NCI-H526 treated with DMSO at 0.1 percent for 48 hours (cell line): ENCODE measurements around the gene GNB1.
"Not testable (repeated sequence)": the region's sequence is repeated elsewhere in the genome, so short reads cannot be mapped to it uniquely, and the experiment has no call there.

ENCODE experiments used
- DNase-seq: peaks from one replicate; lab custom pipeline; 2025; lab: John Stamatoyannopoulos, UW

GNB1 gene

GRCh38 chr1:1741013-1741412, 149.9 kb downstream of the GNB1 start:
- not testable (repeated sequence) for DNase-seq

- DNase-seq: not testable (repeated sequence)
These were observed 152.0 kb downstream of the GNB1 start for GRCh38 chr1:1738799-1739337.

DNA sequence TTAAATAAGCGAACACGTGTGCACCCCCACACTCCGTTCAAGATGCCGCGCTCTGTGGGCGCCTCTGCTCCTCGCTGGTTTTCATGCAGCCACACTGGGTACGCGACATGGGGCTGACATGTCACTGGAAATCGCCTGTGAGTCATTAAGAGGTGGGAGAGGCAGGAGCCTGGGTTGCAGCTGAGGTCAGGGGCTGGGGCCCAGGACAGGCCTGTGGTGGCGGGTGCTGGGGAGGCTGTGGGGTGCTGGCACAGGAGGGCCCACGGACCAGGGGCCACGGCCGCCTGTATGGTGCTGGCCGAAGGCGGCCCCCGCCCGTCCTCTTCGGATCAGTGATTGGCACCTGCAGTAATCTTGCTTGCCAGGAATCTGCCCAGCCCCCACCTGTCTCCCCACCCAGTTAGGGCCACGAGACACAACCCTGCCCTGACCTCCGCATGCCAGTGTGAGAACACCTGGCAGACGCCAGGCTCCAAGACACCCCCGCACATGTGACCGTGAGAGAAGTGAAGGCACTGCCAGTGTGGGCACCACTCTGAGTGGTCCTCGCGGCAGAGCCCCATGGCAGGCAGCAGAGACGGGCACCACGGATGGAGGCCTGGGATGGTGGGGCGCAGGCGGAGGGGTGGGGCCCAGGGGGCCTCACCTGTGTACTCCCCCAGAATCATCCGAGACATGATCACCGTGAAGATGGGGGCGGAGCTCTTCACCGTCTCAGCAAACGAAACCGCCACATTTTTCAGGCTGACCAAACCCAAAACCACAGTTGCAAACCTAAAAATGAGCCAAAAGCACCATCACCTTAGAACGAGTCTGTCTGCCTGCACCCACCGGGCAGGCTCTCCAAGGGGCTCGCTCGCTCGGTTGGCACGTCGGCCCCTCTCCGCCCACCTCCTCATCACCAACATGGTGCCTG, 153.0 kb downstream of the GNB1 start:
- DNase-seq: not testable (repeated sequence)
